ENCODE data around the gene NDFIP2.

The NDFIP2 gene

DNA sequence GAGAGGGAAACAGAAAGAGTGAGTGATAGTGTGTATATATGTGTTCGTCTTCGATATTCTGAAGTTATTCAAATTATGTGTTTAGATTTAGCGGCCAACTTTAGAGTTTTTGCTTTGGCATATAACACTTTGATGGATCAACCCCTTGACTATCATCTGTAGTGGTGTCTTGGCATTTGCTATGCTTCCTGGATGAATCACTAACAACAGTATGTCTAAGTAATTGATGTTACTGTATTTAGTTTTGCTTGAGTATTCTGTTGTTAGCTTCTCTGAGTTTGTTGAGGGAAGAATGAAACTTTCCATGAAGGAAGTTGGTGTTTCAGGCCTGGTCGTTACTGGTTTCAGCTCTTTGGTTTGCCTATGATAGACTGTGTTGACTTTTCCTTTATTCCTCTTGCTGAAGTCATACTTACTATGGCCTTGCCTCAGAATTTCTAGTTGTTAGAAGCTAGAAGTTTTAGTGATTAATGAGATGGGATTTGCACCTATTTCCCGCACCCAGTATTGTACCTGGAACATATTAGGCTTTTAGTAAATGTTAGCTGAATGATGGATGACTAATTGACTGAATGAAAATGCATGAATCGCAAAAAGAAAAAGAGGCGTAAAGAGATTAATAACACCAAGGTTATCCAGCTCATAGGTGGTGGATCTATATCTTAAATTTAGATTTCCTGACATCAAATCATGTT, 20.7 kb downstream of the NDFIP2 start:
- H3K36me3 ChIP-seq (ENCODE audit: control insufficient read depth, insufficient read depth, low read length): no peaks in the 10 kb centered on the region
- no peak overlapping the region for H3K9ac ChIP-seq (ENCODE audit: low read depth, low read length)
- H3K27me3 ChIP-seq (ENCODE audit: control insufficient read depth, insufficient read depth, low read length): no peaks in the 10 kb centered on the region
- no peaks in the 10 kb centered on the region for H3K4me1 ChIP-seq (ENCODE audit: control insufficient read depth, insufficient read depth, low read length)
- H3K9me3 ChIP-seq (ENCODE audit: control insufficient read depth, insufficient read depth, low read length): no peaks in the 10 kb centered on the region
- H3K4me3 ChIP-seq (ENCODE audit: low read depth, low read length): no peak overlapping the region

DNA sequence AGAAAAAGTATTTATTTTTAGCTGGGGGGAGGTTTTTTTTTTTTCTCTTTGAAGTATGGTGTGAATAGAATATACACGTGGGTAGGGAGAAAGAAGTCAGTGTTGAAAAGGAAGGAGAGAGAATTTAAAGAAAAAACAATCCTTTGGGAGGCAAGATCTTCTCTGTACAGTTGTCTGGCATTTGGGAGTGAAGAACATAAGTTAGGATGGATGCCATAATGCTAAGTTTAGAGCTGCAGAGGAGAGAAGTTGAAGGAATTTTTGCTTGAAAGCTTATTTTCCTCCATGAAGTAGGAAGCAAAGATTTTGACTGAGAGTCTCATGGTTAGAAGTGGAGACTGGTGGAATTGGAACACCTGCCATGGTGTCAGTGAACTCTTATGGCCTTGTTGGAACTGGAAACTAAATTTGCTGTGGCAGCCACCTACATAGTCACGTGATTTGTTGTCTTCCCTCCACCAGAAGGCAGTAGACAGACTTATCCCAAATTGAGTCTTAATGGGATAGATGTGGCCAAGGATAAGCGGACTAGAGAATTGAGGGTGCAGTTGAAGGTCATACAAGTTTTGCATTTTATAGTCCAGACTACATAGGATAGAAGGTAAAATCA, 22.0 kb downstream of the NDFIP2 start:
- H3K36me3 ChIP-seq (ENCODE audit: control insufficient read depth, insufficient read depth, low read length): no peaks in the 10 kb centered on the region
- no peaks in the 10 kb centered on the region for H3K27me3 ChIP-seq (ENCODE audit: control insufficient read depth, insufficient read depth, low read length)
- H3K4me3 ChIP-seq (ENCODE audit: low read depth, low read length): no peak overlapping the region
- H3K9ac ChIP-seq (ENCODE audit: low read depth, low read length): no peak overlapping the region
- no peaks in the 10 kb centered on the region for H3K4me1 ChIP-seq (ENCODE audit: control insufficient read depth, insufficient read depth, low read length)
- H3K9me3 ChIP-seq (ENCODE audit: control insufficient read depth, insufficient read depth, low read length): no peaks in the 10 kb centered on the region

DNA sequence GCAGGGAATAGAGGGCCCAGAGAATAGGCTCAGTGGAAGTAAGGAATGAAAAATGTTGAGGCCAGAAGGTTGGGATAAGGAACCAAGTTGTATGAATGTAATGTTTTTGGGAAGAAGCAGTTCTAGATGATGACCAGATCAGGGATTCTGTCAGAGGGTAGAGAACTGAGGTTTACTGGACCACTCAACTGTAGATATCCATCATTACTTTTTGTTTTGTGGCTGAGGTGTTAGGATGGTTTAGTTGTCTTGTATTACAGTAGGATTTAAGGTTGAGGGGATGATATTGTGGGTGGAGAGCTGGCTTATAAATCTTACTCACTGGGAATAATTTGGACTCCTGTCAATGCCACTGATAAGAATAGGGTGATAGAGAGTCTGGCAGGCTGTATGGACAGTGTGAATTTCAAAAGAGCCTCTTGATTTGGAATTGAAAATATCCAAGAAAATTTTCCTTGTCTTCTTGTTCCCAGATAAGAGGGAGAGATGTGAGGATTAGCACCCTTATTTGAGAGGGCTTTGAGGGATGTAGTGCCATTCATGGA, 22.6 kb downstream of the NDFIP2 start:
- H3K4me3 ChIP-seq (ENCODE audit: low read depth, low read length): no peak overlapping the region
- no peaks in the 10 kb centered on the region for H3K36me3 ChIP-seq (ENCODE audit: control insufficient read depth, insufficient read depth, low read length)
- H3K27me3 ChIP-seq (ENCODE audit: control insufficient read depth, insufficient read depth, low read length): no peaks in the 10 kb centered on the region
- no peaks in the 10 kb centered on the region for H3K4me1 ChIP-seq (ENCODE audit: control insufficient read depth, insufficient read depth, low read length)
- no peaks in the 10 kb centered on the region for H3K9me3 ChIP-seq (ENCODE audit: control insufficient read depth, insufficient read depth, low read length)
- H3K9ac ChIP-seq (ENCODE audit: low read depth, low read length): no peak overlapping the region

DNA sequence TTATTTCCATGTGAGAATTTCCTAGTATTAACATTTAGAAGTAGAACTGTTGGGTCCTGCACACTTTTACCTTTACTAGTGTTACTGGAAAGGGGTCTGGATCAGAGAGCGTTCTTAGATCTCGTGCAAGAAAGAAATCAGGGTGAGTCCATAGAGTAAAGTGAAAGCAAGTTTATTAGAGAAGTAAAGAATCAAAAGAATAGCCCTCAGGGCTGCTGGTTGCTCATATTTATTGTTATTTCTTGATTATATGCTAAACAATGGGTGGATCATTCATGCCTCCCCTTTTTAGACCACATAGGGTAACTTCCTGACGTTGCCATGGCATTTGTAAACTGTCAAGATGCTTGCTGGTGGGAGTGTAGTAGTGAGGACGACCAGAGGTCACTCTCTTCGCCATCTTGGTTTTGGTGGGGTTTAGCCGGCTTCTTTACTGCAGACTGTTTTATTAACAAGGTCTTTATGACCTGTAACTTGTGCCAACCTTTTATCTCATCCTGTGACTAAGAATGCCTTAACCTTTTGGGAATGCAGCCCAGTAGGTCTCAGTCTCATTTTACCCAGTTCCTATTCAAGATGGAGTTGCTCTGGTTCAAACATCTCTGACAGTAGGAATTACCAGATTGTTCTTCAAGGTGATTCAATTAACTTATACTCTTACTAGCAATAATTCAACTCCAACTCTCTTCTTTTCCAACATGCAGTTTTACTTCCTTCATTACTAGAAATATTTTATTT, 27.4 kb downstream of the NDFIP2 start:
- Histone ChIP-seq H3K27me3 (ENCODE audit: control insufficient read depth, insufficient read depth, low read length) (no peaks in the 10 kb centered on the region), H3K9me3 (ENCODE audit: control insufficient read depth, insufficient read depth, low read length) (no peaks in the 10 kb centered on the region), H3K36me3 (ENCODE audit: control insufficient read depth, insufficient read depth, low read length) (no peaks in the 10 kb centered on the region), H3K4me3 (ENCODE audit: low read depth, low read length) (no peak overlapping the region), H3K4me1 (ENCODE audit: control insufficient read depth, insufficient read depth, low read length) (no peaks in the 10 kb centered on the region), H3K9ac (ENCODE audit: low read depth, low read length) (no peak overlapping the region)

DNA sequence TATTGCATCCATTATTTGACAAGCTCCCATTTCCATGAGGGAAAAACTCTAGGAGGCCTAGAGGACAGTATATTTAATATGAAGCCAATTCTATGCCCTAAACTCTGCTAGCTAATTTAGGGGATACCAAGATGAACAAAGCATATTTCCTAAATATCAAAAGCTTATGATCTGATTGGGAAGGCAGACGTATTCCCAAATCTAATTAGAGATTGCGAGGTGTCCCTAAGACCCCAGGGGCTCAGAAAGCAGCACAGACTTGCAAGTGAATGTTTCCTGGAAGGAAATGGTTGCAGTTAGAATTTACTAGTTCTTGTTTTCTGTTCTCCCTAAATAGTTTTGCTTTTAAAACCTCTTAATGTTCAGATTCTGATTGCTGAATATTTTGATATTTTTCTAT, 30.7 kb downstream of the NDFIP2 start:
- no peak overlapping the region for H3K9ac ChIP-seq (ENCODE audit: low read depth, low read length)
- no peaks in the 10 kb centered on the region for H3K27me3 ChIP-seq (ENCODE audit: control insufficient read depth, insufficient read depth, low read length)
- H3K36me3 ChIP-seq (ENCODE audit: control insufficient read depth, insufficient read depth, low read length): no peaks in the 10 kb centered on the region
- H3K9me3 ChIP-seq (ENCODE audit: control insufficient read depth, insufficient read depth, low read length): no peaks in the 10 kb centered on the region
- no peak overlapping the region for H3K4me3 ChIP-seq (ENCODE audit: low read depth, low read length)
- H3K4me1 ChIP-seq (ENCODE audit: control insufficient read depth, insufficient read depth, low read length): no peaks in the 10 kb centered on the region

DNA sequence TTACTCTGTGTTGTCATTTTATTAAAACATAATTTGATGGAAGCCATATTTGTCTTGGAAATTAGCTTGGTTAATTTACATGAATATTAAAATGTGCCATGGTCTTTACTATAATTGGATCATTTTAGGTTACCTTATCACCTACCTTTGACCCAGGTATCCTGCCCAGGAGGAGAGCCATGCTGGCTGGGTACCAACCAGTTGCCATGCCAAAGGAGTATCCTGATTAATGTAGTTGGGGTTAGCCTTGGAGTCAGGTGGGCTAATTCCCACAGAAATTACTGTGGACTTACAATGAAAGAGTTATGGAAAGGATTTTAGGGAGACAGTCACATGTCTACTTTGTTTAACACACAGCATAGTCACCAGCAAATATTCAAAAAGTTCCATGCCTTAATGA, 32.0 kb downstream of the NDFIP2 start:
- Histone ChIP-seq H3K36me3 (ENCODE audit: control insufficient read depth, insufficient read depth, low read length) (no peaks in the 10 kb centered on the region), H3K4me1 (ENCODE audit: control insufficient read depth, insufficient read depth, low read length) (no peaks in the 10 kb centered on the region), H3K9me3 (ENCODE audit: control insufficient read depth, insufficient read depth, low read length) (no peaks in the 10 kb centered on the region), H3K27me3 (ENCODE audit: control insufficient read depth, insufficient read depth, low read length) (no peaks in the 10 kb centered on the region), H3K9ac (ENCODE audit: low read depth, low read length) (no peak overlapping the region), H3K4me3 (ENCODE audit: low read depth, low read length) (no peak overlapping the region)

DNA sequence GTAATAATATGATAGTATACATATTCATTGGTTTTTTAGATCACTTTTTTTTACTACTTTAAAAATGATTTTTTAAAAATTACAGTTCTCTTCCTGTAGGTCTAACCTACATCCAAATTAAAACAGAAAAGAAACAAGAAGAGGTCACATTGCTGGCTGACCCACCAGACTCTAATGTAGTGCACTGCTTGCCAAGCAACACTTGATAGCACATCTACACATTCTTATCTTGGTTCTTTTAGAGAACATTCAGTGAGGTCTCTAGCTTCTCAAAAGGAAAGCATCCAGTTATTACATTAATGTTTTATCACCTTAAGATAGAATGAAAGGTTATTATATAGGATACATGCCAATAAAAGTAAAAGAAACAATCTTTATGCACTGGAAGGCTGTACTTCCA, 35.6 kb downstream of the NDFIP2 start:
- Histone ChIP-seq H3K9me3 (ENCODE audit: control insufficient read depth, insufficient read depth, low read length) (no peaks in the 10 kb centered on the region), H3K36me3 (ENCODE audit: control insufficient read depth, insufficient read depth, low read length) (no peaks in the 10 kb centered on the region), H3K4me3 (ENCODE audit: low read depth, low read length) (no peak overlapping the region), H3K27me3 (ENCODE audit: control insufficient read depth, insufficient read depth, low read length) (no peaks in the 10 kb centered on the region), H3K4me1 (ENCODE audit: control insufficient read depth, insufficient read depth, low read length) (no peaks in the 10 kb centered on the region), H3K9ac (ENCODE audit: low read depth, low read length) (no peak overlapping the region)

DNA sequence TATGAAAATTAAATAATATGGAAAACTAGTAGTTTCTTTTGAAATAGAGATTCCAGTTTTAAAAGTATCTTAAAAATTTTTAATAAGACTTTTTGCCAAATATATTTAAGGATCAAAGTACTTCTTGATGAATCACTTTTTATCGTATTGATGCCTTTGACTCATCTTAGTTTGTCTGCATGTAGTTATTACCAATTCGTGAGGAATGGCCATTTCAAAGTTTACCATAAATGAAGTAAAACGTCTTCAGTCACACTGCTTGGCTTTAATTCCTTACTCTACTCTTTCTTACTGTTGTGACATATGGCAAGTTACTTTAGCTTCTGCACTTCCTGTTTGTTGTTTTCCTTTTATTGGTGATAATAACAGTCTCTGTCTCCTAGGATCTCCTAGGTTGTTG, 38.3 kb downstream of the NDFIP2 start:
- no peaks in the 10 kb centered on the region for H3K27me3 ChIP-seq (ENCODE audit: control insufficient read depth, insufficient read depth, low read length)
- no peaks in the 10 kb centered on the region for H3K36me3 ChIP-seq (ENCODE audit: control insufficient read depth, insufficient read depth, low read length)
- H3K9me3 ChIP-seq (ENCODE audit: control insufficient read depth, insufficient read depth, low read length): no peaks in the 10 kb centered on the region
- H3K4me1 ChIP-seq (ENCODE audit: control insufficient read depth, insufficient read depth, low read length): no peaks in the 10 kb centered on the region
- no peak overlapping the region for H3K4me3 ChIP-seq (ENCODE audit: low read depth, low read length)
- no peak overlapping the region for H3K9ac ChIP-seq (ENCODE audit: low read depth, low read length)

DNA sequence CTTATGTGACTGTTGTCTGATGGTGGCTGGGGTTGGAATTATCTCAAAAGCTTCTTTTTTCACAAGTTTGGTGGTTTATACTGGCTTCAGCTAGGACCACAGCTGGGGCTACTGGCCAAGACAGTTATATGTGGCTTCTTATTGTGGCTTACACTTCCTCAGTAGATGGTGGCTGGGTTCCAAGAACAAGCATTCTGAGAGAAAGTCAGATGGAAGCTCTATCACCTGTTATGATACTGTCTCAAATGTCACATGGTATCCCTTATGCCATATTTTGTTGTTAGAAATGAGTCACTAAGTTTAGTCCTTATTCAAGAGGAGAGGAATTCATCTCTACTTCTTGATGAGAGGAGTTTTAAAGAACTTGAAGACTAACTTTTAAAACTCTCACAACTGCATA, 41.6 kb downstream of the NDFIP2 start:
- Histone ChIP-seq H3K9ac (ENCODE audit: low read depth, low read length) (no peak overlapping the region), H3K4me1 (ENCODE audit: control insufficient read depth, insufficient read depth, low read length) (no peaks in the 10 kb centered on the region), H3K36me3 (ENCODE audit: control insufficient read depth, insufficient read depth, low read length) (no peaks in the 10 kb centered on the region), H3K9me3 (ENCODE audit: control insufficient read depth, insufficient read depth, low read length) (no peaks in the 10 kb centered on the region), H3K4me3 (ENCODE audit: low read depth, low read length) (no peak overlapping the region), H3K27me3 (ENCODE audit: control insufficient read depth, insufficient read depth, low read length) (no peaks in the 10 kb centered on the region)

DNA sequence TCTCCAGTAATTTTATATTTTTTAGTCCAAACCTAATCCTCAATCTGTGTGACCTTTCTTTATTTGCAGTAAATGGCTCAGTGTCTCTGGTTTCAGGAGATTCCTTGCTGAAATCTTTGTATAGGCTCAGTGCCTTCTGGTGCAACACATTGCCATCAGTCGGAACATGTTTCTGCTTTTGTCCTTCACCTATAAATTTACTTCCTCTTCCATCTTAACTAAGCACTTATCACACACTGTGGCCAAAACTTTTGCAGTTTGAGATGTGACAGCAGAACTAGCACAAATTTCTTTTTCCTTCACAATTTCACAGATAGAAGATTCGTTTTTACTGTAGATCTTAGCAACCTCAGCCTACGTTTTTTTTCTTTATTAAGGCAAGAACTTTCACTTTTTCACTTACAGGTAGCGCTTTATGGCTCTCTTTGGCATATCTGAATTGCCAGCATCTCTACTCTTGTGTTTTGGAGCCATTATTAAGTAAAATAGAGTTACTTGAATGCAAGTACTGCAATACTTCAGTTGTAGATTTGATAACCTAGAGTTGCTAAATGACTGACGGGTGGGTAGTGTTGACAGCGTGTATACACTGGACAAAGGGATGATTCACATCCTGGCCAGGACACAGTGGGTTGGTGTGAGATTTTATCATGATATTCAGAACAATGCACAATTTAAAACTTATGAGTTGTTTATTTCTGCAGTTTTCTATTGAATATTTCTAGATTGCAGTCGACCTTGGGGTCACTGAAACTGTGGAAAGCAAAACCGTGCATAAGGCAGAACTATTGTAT, 44.3 kb downstream of the NDFIP2 start:
- no peak overlapping the region for H3K4me3 ChIP-seq (ENCODE audit: low read depth, low read length)
- no peaks in the 10 kb centered on the region for H3K9me3 ChIP-seq (ENCODE audit: control insufficient read depth, insufficient read depth, low read length)
- H3K4me1 ChIP-seq (ENCODE audit: control insufficient read depth, insufficient read depth, low read length): no peaks in the 10 kb centered on the region
- H3K9ac ChIP-seq (ENCODE audit: low read depth, low read length): no peak overlapping the region
- H3K27me3 ChIP-seq (ENCODE audit: control insufficient read depth, insufficient read depth, low read length): no peaks in the 10 kb centered on the region
- H3K36me3 ChIP-seq (ENCODE audit: control insufficient read depth, insufficient read depth, low read length): no peaks in the 10 kb centered on the region

DNA sequence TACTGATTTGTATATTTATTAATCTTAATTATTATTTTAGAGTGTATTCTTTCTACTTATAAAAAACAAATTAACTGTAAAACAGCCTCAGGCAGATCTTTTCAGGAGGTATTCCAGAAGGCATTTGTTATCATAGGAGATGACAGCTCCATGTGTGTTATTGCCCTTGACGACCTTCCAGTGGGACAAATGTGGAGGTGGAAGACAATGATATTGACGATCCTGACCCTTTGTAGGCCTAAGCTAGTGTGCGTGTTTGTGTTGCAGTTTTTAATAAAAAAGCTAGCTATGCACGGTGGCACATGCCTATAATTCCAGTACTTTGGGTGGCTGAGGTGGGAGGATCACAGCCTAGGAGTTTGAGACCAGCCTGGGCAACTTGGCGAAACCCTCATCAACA, 46.7 kb downstream of the NDFIP2 start:
- no peak overlapping the region for H3K9ac ChIP-seq (ENCODE audit: low read depth, low read length)
- H3K4me3 ChIP-seq (ENCODE audit: low read depth, low read length): no peak overlapping the region
- H3K9me3 ChIP-seq (ENCODE audit: control insufficient read depth, insufficient read depth, low read length): no peaks in the 10 kb centered on the region
- H3K27me3 ChIP-seq (ENCODE audit: control insufficient read depth, insufficient read depth, low read length): no peaks in the 10 kb centered on the region
- no peaks in the 10 kb centered on the region for H3K36me3 ChIP-seq (ENCODE audit: control insufficient read depth, insufficient read depth, low read length)
- H3K4me1 ChIP-seq (ENCODE audit: control insufficient read depth, insufficient read depth, low read length): no peaks in the 10 kb centered on the region

Data from iPS-15b (cell line).